Stimulated activated CD4-positive, alpha-beta T cell treated with anti-CD3 and anti-CD28 coated beads, Interleukin-12 subunit alpha, Interleukin-12 subunit beta, amount 100 ng/mL, for 4 hours (primary cell): Measurements from ENCODE around the gene RSKR.
"Not testable (repeated sequence)": the region's sequence is repeated elsewhere in the genome, so short reads cannot be mapped to it uniquely, and the experiment has no call there.

Experiments
- DNase-seq: peaks from one replicate; pipeline ENCODE4 v3.0.0-alpha.2; 2020

RSKR gene

GRCh38 chr17:28620010-28620409, 6.0 kb upstream of the RSKR start:
- DNase-seq: no peak

- DNase-seq: no peak
Measured at GRCh38 chr17:28618464-28618863, 4.5 kb upstream of the RSKR start.

GRCh38 chr17:28616281-28616680, 2.3 kb upstream of the RSKR start:
- DNase-seq: no peak

GRCh38 chr17:28615260-28615940, 1.4 kb upstream of the RSKR start:
- no peak for DNase-seq

GRCh38 chr17:28612936-28613872, 781 bp downstream of the RSKR start:
- DNase-seq: peak; percentile 25

GRCh38 chr17:28612531-28612930, 1.5 kb downstream of the RSKR start:
- no peak for DNase-seq

GRCh38 chr17:28610376-28610775, 3.6 kb downstream of the RSKR start:
- DNase-seq: no peak

- DNase-seq: not testable (repeated sequence)
Measured at GRCh38 chr17:28604031-28604430, 10.0 kb downstream of the RSKR start.

- peak; percentile 57 for DNase-seq
Measured at GRCh38 chr17:28599311-28600184, 14.4 kb downstream of the RSKR start.

GRCh38 chr17:28598799-28599310, 15.1 kb downstream of the RSKR start, which contains the start of gene SPAG5:
Gene SPAG5, minus strand, starts transcription at chr17:28599025. Its CDS starts 79 bp downstream, at chr17:28598946.
- peak; percentile 91 for DNase-seq

- DNase-seq: no peak
Measured at GRCh38 chr17:28598389-28598788, 15.6 kb downstream of the RSKR start.

GRCh38 chr17:28597606-28598383, 16.2 kb downstream of the RSKR start:
- DNase-seq: no peak

- DNase-seq: no peak
Measured at GRCh38 chr17:28592260-28592659, 21.7 kb downstream of the RSKR start.

GRCh38 chr17:28585851-28586250, 28.1 kb downstream of the RSKR start:
- no peak for DNase-seq

GRCh38 chr17:28584434-28584833, 29.6 kb downstream of the RSKR start:
- no peak for DNase-seq

- DNase-seq: no peak
Measured at GRCh38 chr17:28582513-28582912, 31.5 kb downstream of the RSKR start.

GRCh38 chr17:28580959-28581358, 33.0 kb downstream of the RSKR start:
- no peak for DNase-seq

- DNase-seq: no peak
Measured at GRCh38 chr17:28579526-28579925, 34.5 kb downstream of the RSKR start.

GRCh38 chr17:28578246-28579195, 35.5 kb downstream of the RSKR start:
- DNase-seq: no peak

GRCh38 chr17:28577466-28577824, 36.5 kb downstream of the RSKR start:
- no peak for DNase-seq
